Measurements from ENCODE around the gene NDUFAF2.
"Not testable (repeated sequence)": the region's sequence is repeated elsewhere in the genome, so short reads cannot be mapped to it uniquely, and the experiment has no call there.

The NDUFAF2 gene, protein sequence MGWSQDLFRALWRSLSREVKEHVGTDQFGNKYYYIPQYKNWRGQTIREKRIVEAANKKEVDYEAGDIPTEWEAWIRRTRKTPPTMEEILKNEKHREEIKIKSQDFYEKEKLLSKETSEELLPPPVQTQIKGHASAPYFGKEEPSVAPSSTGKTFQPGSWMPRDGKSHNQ

DNA sequence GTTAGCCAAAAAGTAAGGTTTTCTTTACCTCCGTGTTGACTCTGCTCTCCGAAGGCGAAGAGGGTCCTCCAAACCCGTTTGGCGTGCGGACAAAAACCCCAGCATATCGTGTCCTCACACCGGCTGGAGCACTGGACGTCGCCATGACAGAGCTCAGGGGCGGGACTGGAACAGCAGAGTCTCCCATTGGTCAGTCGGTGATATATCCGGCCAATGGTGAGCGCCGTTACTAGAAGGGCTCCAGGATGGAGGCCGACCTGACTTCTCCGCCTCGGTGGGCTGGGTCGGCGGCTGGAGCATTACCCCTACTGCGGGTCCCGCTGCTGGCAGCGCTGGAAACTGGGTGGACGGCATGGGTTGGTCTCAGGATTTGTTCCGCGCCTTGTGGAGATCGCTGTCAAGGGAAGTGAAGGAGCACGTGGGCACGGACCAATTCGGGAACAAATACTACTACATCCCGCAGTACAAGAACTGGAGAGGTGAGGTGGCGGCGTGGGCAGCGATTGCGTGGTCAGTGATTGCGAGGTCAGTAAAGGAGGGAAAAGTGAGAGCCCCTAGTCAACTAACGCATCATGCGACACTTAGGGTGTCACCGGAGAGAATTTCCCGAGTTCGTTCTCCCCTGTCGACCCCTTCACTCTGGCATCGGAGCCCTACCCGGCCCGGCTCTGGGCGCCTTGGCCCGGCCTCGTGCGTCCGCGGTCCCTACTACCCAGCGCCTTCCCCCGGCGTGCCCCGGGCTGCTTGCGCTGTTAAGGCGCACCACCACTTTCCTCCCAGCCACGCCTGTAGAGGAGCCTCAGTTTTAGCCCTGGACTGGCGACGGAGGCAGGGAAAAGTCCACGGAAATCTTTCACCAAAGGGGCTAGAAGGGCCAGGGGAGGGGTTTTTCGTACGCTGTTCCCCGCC, at the start of gene NDUFAF2, which contains the start of gene ERCC8:
TSS of gene NDUFAF2 (plus strand) at position 302 of the 909 bp plus-strand sequence. CDS start at position 353, 51 bp downstream.
TSS of gene ERCC8 (minus strand) at position 167 of the 909 bp plus-strand sequence. CDS start at position 105, 62 bp downstream.
- DNase-seq: peak; percentile 93

DNA sequence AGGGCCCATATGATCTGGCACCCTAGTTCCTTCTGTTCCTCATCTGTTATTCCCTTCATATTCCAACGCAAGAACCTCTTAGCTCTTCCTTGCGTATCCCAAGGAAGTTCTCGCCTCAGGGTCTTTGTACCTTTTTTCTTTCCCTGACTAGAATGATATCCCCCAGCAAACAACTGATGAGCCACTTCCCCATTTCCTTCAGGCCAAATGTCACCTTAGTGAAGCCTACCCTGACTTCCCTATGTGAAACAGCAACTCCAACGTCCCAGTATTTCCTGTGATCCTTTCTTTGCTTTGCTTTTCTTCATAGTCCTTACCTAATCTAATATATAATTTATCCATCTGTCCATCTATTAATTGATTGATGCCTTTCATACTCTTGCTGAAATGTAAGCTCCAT, 48.0 kb upstream of the NDUFAF2 start:
- DNase-seq: no peak

DNA sequence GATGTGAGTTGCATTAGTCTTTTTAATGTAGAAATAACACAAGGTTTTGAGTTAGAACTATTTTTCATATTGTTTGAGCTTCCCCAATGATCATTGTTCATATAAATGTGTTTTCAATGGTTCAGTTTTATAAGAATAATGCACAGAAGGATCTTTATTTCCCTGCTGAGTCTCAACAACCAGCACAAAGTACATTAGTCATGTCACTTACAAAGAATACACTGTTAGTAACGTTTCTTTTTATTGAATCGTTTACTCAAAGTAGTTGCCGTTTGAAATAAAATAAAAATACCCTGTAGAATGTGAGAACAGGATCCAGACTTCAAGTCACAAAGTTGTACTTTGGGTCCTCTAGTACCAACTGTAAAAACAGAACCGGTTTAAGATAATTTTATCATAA, 41.6 kb upstream of the NDUFAF2 start:
- DNase-seq: no peak

DNA sequence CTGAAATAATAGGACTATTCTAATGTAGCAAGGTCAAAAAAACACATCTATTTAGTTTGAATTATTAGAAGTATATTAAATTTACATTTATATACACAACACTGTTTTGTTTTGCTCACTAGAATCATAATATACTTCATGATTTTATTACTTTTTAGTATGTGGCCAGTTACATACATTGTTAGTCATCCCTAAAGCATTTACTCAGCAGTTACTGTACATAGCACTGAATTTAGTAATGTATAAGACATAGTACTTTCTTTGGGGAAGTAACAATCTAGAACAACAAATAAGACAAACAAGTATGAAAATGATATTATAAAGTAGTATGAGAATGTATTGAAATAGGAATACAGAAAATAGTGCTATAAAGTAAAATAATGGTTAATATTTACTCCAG, 28.4 kb upstream of the NDUFAF2 start:
- DNase-seq: no peak

DNA sequence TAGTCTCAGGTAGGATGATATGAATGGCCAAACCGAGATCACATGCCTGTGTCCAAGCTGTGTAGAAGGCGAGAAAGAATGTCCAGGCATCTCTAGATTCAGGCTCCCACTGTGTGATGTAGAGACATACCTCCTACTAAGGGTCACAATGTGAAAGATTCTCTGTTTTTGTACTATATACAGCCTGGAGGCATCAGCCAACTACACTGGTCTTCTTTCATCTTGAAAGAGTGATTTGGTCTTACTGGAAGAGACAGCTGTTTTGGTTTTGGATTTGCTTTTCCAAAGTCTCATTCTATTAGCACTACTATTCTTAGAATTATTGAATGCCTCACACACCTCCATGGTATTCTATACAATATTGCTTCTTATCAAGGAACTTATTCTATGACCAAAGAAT, 26.5 kb upstream of the NDUFAF2 start:
- no peak for DNase-seq

DNA sequence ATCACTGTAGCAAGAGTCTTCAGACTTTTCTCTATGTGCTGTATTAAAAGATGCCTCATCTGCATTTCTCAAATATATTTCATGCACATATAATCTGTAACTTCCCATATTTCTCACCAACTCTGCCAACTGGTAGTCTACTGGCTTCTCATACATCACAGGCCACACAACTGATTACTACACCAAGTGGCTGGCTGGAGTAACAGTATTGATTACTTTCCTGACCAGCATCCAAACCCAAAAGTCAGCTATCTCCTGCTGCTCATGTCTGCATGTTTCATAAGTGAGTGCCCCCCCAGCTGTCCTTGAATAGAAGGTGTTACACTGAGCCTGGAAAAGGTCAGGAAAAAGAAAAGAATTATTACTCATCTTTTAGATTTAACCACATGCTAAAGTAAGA, 17.6 kb upstream of the NDUFAF2 start:
- DNase-seq: no peak

DNA sequence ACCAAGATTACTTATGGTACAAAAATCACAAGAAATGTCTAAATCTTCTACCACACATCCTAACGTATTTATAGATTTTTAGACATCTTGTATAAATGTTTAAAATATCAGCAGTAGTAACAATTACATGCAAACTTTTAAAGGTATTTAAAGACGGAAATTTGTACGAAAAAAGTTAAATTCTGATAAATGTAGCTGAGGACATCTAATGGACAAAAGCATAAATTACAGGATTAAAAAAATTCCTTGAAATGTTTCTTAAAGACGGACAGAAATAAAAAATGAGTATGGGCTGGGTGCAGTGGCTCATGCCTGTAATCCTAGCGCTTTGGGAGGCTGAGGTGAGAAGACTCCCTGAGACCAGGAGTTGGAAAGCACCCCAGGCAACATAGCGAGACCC, 16.0 kb upstream of the NDUFAF2 start:
- no peak for DNase-seq

DNA sequence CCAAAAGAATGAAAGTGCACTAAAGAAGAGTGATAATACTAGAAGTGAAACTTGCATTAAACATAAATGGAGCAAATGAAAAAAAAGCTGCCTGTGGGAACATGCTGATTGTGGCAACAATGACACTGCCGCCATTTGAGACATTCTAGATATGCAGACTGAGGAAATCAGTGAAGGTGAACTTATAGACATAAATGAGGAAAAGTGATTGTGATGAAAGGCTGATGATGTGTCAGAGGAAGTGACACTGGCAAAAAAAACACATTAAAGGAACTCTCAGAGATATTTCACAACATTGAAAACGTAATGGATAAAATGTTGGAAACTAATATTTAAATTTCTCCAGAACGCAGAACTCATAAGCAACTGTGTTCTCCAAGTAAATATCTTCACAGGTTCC, 1.4 kb upstream of the NDUFAF2 start:
- no peak for DNase-seq

DNA sequence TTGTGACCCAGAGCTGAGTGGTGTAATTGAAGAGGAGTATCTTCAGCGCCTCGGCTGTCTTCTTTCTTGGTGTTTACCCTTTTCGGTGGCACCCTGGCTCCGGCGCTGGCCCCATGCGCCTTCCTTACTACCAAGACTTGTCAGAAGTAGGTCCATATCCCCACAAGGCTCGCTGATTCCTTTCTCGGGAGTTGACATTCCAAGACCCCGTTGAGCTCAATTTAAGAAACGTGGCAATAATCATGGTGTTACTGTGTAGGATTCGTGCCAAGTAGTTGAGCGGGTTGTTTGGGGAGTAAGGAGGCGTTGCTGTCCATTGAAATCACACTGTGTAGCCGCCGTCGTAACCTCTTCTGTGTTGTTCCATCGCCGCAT, 795 bp downstream of the NDUFAF2 start:
- no peak for DNase-seq

DNA sequence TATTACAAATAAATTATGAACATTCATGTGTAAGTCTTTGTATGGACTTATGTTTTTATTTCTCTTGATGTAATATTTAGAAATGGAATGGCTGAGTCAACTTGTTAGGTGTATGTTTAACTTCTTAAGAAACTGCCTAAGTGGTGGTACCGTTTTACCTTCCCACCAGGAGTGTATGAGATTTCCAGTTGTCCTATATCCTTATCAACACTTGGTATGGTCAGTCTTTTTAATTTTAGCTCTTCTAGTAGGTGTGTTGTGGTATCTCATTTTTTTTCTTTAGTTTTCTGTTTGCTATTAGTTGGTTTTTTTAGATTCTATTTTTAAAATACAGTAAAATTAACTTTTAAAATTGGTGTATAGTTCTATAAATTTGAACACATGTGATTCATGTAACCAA, 3.7 kb downstream of the NDUFAF2 start:
- no peak for DNase-seq

DNA sequence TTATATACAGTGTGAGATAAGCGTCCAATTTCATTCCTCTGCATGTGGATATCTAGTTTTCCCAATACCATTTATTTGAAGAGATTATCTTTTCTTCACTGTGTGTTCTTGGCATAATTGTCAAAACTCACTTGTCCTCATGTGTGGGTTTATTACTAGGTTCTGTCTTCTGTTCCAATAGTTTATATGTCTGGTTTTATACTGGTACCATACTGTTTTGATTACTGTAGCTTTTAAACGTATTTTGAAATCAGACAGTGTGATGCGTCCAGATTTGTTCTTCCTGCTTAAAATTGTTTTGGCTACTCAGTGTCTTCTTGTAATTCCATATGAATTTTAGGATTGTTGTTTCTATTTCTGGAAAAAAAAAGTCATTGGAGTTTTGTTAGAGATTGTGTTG, 10.2 kb downstream of the NDUFAF2 start:
- DNase-seq: no peak

DNA sequence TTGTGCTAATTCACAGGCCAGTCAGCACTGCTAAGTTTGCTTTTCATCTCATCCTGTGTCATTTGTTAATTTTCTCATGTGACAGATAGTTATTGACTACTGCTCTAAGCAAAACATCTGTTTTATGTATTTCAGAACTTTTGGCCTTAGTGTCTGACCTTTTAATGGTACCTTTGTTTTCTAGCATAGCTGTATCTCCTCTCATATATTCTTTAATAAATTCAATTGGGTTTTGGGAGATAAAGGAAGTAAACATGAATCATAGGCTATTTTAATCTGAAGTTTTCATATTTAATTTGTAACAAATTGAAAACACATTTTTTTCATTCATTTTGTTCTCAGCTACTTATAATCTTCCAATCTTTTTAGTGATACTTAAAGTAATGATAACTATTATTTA, 13.1 kb downstream of the NDUFAF2 start:
- DNase-seq: no peak

DNA sequence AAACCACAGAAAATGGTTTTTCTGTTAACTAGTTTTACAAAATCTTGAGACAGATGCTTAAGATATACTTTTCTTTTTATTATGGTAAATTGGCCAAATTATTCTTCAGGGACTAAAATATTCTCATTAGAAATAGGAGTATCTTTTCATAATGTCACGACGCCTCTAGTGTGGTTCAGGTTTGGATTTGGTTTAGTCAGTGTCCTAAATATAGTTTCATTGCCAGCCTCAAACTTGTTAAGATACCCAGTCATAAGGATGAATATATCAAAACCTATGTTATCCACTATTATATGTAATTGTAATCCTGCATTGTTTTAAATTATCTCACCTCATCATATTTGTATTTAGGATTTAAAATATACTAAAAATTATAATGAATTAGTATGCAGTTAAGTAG, 13.7 kb downstream of the NDUFAF2 start:
- DNase-seq: no peak

DNA sequence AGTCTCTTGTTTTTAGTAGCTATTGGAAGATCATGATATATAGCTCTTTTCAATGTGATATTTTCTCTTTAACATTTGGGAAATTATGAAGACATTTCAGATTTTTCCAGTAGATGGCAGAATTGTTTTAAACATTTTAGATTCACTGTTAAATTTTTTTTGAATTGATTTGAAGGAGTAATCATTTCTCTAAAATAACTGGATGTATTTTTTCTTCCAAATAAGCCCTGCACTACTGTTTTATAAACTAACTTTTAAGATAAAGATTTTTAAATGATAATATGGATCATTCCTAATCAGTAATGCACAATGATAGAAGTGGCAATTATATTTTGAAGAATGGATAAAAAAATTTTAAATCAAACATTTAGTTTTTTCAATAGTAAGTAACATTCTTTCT, 14.2 kb downstream of the NDUFAF2 start:
- peak; percentile 23 for DNase-seq

DNA sequence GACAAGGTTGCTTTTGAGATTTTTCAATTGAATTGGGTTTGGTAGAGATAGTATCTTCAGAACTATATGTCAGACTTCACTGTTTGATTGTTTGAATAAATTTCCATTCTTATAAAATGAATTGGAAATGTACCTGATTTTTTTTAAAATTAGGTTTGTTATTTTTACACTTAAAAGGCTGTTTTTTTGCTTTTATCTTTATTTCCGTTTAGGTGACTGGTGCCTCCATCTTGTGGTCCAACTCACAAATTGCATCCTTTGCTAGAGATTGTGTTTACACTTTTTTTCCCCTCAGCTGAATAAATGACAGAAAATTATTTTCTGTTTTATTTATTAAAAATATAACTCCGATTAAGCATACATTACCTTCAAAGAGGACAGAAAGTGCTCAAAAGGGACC, 15.6 kb downstream of the NDUFAF2 start:
- DNase-seq: peak; percentile 26

DNA sequence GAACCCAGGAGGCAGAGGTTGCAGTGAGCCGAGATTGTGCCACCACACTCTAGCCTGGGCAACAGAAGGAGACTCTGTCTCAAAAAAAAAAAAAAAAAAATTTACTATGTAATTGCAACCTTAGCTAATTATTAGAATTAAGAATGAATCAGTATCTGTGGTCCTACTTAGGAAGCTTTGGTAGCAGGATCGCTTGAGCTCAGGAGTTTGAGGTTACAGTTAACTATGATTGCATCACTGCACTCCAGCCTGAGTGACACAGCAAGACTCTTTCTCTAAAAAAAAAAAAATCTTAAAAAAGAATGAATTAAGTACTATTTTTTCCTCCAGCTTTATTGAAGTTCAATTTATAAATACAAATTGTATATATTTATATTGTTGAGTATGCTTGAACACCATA, 16.7 kb downstream of the NDUFAF2 start:
- no peak for DNase-seq

DNA sequence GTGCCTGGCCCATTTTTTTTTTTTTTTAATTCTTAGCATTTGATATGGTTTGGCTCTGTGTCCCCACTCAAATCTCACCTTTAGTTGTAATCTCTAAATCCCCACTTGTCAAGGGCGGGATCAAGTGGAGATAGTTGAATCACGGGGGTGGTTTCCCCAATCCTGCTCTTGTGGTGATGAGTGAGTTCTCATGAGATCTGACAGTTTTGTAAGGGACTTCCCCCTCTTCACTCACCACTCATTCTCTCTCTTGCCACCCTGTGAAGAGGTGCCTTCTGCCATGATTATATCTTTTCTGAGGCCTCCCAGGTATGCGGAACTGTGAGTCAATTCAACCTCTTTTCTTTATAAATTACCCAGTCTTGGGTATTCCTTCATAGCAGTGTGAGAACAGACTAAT, 27.2 kb downstream of the NDUFAF2 start:
- DNase-seq: no peak

DNA sequence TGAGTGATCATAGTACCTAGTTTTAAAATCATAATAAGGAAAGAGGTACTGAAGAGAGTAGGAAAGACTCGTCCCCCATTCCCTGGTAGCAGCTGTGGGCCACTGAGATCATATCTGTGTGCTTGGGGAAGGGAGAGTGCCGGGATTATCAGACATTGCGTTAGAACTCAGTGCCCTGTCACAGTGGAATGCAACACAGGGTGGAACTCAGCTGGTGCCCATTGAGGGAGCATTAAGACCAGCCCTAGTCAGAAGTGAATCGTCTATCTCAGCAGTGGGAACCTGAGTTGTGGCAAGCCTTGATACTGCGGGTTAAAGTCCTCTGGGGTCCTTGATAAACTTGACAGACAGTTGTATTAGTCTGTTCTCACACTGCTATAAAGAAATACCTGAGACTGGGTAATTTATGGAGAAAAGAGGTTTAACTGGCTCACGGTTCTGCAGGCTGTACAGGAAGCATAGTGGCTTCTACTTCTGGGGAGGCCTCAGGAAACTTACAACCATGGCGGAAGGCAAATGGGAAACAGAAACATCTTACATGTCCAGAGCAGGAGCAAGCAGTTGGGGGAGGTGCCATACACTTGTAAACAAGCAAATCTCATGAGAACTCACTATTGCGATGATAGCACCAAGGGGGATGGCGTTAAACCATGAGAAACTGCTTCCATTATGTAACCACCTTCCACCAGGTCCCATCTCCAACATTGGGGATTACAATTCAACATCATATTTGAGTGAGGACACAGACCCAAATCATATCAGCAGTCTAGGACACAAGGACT, 33.1 kb downstream of the NDUFAF2 start:
- no peak for DNase-seq

DNA sequence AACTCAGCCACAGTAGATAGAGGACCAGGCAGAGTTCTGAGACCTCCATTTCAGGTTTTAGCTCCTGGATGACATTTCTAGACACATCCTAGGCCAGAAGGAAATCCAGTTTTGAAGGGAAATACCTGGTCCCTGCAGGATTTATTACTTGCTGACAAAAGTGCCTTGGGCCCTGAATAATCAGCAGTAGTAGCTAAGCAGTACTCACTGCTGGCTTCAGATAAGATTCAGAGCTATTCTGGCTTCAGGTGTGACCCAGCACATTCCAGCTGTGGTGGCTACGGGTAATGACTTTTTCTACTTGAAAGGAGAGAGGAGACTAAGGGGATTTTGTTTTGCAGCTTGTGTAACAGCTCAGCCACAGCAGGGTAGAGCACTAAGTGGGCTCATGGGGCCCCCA, 34.0 kb downstream of the NDUFAF2 start:
- DNase-seq: no peak

DNA sequence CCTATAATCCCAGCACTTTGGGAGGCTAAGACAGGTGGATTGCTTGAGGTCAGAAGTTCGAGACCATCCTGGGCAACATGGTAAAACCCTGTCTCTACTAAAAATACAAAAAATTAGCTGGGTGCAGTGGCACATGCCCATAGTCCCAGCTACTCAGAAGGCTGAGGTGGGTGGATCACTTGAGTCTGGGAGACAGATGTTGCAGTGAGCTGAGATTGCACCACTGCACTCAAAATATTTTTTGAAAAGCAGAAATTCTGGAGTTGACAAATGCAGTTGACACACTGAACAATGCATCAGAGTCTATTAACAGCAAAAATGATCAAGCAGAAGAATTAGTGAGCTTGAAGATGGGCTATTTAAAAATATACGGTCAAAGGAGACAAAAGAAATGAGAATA, 35.5 kb downstream of the NDUFAF2 start:
- no peak for DNase-seq

DNA sequence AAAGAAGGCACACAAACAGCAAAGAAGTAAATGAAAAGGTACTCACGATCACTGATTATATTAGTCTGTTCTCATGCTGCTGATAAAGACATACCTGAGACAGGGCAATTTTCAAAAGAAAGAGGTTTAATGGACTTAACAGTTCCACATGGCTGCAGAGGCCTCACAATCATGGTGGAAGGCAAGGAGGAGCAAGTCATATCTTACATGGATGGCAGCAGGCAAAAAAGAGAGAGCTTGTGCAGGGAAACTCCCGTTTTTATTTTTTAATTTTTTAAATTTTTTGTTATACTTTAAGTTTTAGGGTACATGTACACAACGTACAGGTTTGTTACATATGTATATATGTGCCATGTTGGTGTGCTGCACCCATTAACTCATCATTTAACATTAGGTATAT, 37.1 kb downstream of the NDUFAF2 start:
- not testable (repeated sequence) for DNase-seq

DNA sequence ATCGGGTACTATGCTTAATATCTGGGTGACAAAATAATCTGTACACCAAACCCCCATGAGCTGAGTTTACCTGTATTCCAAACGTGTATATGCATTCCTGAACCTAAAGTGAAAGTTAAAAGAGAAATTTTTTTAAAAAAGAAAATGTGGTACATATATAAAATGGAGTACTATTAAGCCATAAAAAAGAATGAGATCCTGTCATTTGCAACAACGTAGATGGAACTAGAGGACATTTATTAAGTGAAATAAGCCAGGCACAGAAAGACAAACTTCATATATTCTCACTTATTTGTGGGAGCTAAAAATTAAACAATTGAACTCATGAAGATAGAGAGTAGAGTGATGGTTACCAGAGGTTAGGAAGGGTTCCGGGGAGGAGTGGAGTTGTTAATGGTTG, 44.8 kb downstream of the NDUFAF2 start:
- no peak for DNase-seq

DNA sequence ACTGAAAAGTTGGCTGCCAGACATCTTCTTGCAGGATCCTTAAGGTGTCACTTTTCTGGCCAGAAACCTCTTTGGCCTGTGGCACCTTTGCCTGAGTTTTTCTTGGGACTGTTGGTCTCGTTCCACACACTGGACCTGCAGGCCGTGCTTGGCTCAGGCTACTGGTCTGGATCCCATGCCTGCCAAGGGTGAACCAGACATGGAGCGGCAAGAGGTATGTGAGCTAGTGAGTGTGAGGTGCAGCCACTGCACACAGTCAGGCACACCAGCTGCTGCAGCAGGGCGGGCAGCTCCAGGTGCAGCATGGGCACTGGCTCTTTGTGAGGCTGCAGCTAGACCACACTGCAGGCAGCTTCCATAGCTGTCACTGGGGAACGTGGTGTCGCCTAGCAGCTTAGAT, 47.9 kb downstream of the NDUFAF2 start:
- DNase-seq: no peak

DNA sequence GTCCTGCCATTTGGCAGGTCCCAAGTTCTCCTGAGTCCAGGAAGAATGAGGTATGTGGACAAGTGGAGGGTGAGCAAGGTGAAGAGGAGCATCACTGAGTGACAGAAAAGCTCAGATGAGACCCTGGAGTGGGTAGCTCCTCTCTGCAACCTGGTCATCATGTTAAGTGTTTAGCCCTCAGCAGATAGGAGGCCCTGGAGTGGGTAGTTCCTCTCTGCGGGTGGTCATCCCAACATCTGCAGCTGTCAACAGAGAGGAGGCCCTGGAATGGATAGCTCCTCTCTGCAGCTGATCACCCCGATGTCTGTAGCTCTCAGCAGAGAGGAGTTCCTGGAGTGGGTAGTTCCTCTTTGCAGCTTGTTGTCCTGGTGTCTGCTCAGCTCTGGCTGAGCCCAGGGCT, 48.4 kb downstream of the NDUFAF2 start:
- DNase-seq: no peak

Measured in CD4-positive, alpha-beta T cell treated with Interleukin-17A for 1 hour (primary cell).